CD4-positive, alpha-beta T cell treated with Interleukin-2 at 100 ng/mL for 4 hours (primary cell): Measurements from ENCODE around the gene ADM5.

ENCODE experiments used
- DNase-seq: peaks from one replicate; pipeline ENCODE4 v3.0.0-alpha.2; 2020; ENCODE audit warnings: low spot score

ADM5 gene

GRCh38 chr19:49680421-49681351 is 8.7 kb upstream of the ADM5 start:
- peak; percentile 93 for DNase-seq

- no peak for DNase-seq
These were observed 7.6 kb upstream of the ADM5 start for GRCh38 chr19:49681830-49682229.

- no peak for DNase-seq
These were observed 7.1 kb upstream of the ADM5 start for GRCh38 chr19:49682274-49682673.

- no peak for DNase-seq
These were observed 5.6 kb upstream of the ADM5 start for GRCh38 chr19:49683814-49684250.

GRCh38 chr19:49684251-49684982 is 5.0 kb upstream of the ADM5 start:
- no peak for DNase-seq

- no peak for DNase-seq
These were observed 4.3 kb upstream of the ADM5 start for GRCh38 chr19:49684983-49685553.

GRCh38 chr19:49685845-49686332 is 3.5 kb upstream of the ADM5 start:
- DNase-seq, result no peak

- DNase-seq, result no peak
These were observed 2.8 kb upstream of the ADM5 start for GRCh38 chr19:49686503-49687088.

- no peak for DNase-seq
These were observed 2.2 kb upstream of the ADM5 start for GRCh38 chr19:49687150-49687549.

GRCh38 chr19:49687566-49688316 is 1.7 kb upstream of the ADM5 start:
- DNase-seq, result no peak

GRCh38 chr19:49688531-49689132 is 762 bp upstream of the ADM5 start:
- DNase-seq, result no peak

- DNase-seq, result no peak
These were observed 773 bp downstream of the ADM5 start for GRCh38 chr19:49690079-49690655.

- peak; percentile 51 for DNase-seq
These were observed 1.4 kb downstream of the ADM5 start, which contains the start of gene CPT1C for GRCh38 chr19:49690656-49691242. CPT1C (plus strand) TSS chr19:49691116; CDS start chr19:49692253, 1,137 bp downstream.

- no peak for DNase-seq
These were observed 2.1 kb downstream of the ADM5 start for GRCh38 chr19:49691243-49692146.

GRCh38 chr19:49692147-49692506 is 2.7 kb downstream of the ADM5 start:
- no peak for DNase-seq

GRCh38 chr19:49696115-49696514 is 6.7 kb downstream of the ADM5 start:
- DNase-seq, result no peak

- DNase-seq, result no peak
These were observed 7.5 kb downstream of the ADM5 start for GRCh38 chr19:49696865-49697264.

- no peak for DNase-seq
These were observed 10.0 kb downstream of the ADM5 start for GRCh38 chr19:49699364-49699763.

- DNase-seq, result no peak
These were observed 11.2 kb downstream of the ADM5 start for GRCh38 chr19:49700563-49700962.
